Activated T-cell treated with anti-CD3 and anti-CD28 coated beads for 48 hours (primary cell): ENCODE data around the gene NALF2.
A peak's percentile ranks its signal among the peaks of the same experiment; 100 is the strongest.

Experiments used
- DNase-seq: peaks from one replicate; pipeline ENCODE4 v3.0.0-alpha.2; 2020; ENCODE audit warnings: low read depth

The NALF2 gene

DNA sequence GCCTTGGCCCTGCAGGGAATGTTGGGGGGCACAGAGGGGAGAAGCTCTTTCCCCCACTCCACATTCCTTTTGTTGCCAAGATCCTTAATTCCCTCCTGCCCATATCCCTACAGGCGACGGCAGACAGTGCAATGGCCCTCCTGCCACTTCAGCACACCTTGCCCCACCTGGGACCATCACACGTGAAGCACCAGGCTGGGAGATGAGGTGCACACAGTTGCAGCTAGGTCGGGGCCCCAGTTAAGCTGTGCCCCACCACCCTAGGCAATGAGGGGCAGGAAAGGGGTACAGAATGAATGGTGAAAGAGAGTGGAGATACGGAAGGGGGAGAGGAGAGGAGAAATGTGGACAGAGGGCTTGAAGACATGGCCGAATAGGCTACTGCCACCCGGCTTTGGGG lies 26.2 kb downstream of the NALF2 start:
- no peak for DNase-seq

DNA sequence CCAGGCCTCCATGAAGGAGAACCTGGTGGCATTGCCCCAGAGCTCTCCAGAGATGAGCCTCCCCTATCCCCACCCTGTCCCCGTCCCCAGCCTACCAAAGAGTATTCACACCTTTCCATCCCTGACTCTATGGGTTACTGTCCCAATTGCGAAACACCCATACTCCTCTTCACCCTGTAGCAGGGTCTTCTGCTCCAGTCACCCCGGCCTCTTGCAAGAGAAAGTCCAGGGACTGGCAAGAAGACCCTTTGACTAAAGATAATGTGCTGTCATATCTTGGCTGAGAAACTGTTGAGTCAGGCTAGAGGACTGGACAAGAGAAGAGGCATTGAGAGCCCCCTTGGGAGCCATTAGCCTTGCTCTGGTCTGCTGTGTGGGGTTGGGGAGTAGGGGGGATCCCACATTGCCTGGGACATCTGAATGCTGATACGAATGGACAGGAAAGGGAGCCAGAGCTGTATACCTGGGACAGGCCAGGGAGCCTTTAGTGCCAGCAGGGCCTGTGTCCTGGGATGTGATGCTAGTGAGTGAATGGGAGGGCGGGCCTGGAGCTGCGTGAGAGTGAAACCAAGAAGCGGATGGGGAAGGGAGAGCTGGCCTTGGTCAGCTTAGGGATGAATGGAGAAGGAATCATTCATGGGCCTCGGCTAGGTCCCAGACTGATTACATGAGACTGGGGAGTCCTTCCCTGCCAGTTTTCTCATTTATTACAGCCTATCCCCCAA lies 27.1 kb downstream of the NALF2 start:
- no peak for DNase-seq

DNA sequence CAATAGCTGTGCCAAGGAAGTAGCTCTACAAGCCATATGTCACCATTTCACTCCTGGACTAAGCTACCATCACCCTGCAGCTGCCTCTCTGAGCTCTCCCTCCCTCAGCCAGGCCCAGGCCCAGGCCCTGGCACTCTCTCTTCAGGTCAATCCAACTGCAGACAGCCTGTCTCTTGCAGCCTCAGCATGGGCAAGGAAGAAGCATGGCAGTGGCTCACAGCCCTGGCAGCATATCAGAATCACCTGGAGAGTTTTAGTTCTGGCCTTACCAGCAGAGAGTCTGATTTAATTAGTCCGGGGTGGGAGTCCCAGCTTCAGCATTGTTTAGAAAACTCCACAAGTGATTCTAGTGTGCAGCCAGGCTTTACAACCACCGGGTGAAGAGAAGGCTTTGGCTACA lies 31.5 kb downstream of the NALF2 start:
- no peak for DNase-seq

DNA sequence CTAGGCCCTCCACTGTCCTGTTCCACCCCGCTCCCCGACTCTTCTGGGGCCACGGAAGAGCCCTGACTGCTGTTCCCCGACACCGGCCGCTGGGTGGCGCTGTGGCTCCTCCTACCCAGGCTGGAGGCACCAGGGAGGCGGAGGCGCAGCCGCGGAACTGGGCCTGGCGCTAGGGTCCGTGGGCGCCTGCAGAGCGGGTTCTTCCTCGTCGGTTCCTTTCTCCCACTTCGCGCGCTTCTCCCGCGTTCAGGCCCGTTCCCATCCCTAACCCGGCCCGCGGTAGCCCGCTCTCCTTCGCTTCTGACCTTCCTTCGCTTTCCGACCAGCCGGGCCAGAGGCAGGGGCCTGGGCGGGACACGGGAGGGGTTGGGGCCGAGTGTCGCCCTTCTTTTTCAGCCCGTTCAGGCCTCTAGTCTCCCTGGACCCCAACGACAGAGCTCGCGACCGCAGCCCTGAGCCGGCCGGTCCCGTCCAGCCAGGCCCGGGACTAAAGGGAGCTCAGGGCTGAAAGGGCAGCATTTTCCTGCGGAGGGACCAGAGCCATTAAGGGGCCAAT lies 34.3 kb downstream of the NALF2 start:
- peak; percentile 69 for DNase-seq

GRCh38 chrX:69539437-69539836 lies 35.3 kb downstream of the NALF2 start:
- no peak for DNase-seq

- DNase-seq = no peak
Measured at GRCh38 chrX:69541956-69542355, 37.8 kb downstream of the NALF2 start.

- DNase-seq = no peak
Measured at GRCh38 chrX:69543572-69543971, 39.4 kb downstream of the NALF2 start.

DNA sequence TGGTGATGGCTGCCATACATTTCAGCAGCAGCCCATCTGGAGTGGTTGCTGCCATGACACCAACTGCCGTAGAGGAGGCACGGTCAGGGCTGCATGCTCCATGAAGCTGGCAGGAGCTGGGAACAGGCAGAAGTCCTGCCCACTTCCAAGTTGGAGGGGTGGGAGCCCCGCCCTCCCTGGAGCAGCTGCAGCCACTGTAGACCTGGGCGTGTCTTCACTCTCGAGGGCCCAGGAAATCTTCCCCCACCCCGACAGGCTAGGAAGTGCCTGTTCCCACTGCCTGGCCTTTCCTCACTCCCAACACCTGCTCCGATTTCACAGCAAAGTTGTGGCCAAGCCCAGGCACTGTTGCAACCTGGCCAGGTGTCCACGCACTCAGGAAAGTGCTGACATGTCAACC lies 42.3 kb downstream of the NALF2 start:
- DNase-seq = no peak

- DNase-seq = no peak
Measured at GRCh38 chrX:69546978-69547377, 42.9 kb downstream of the NALF2 start.

GRCh38 chrX:69551421-69552009 lies 47.4 kb downstream of the NALF2 start:
- no peak for DNase-seq

GRCh38 chrX:69552512-69552911 lies 48.4 kb downstream of the NALF2 start:
- DNase-seq = no peak
